K562 (cell line): Measurements from ENCODE around the gene PIH1D1. TPM values are rescaled to one million over a fixed set of nuclear protein-coding genes. Genes with fewer than 3 reads are reported as not detected.

ENCODE experiments used
- CBFA2T3 ChIP-seq: fragments of 450-650 bp; IDR thresholded peaks from 2 replicates; pipeline ENCODE4 v1.6.1; 2017
- CCNT2 ChIP-seq: IDR thresholded peaks from 2 replicates; pipeline ENCODE4 v1.6.1; 2011; ENCODE audit warnings: borderline replicate concordance, low read depth, mild to moderate bottlenecking, moderate library complexity, mixed read lengths, low read length; ENCODE audit not compliant: insufficient read length; ENCODE audit errors: extremely low read depth
- GATAD2A ChIP-seq: fragments of 450-650 bp; IDR thresholded peaks from 2 replicates; pipeline ENCODE4 v1.6.1; 2017
- HSF4 ChIP-seq: fragments of 250-450 bp; sonication (Bioruptor Pico); IDR thresholded peaks from 2 replicates; pipeline ENCODE4 v2.1.2; 2022; ENCODE audit warnings: mild to moderate bottlenecking, moderate library complexity, borderline replicate concordance
- KLF6 ChIP-seq: fragments of 250-450 bp; sonication (Bioruptor Pico); IDR thresholded peaks from 2 replicates; pipeline ENCODE4 v1.4.0; 2020; ENCODE audit warnings: mild to moderate bottlenecking, moderate library complexity, borderline replicate concordance
- MCM2 ChIP-seq: fragments of 450-650 bp; IDR thresholded peaks from 2 replicates; pipeline ENCODE4 v1.6.1; 2017; ENCODE audit warnings: low read depth, mild to moderate bottlenecking
- NCOA2 ChIP-seq, 2 experiments: fragments of 450-650 bp; IDR thresholded peaks; 2 replicates each; pipeline ENCODE4 v1.6.1; 2018; ENCODE audit warnings: mild to moderate bottlenecking in 2 of 2, moderate library complexity in 1 of 2; ENCODE audit not compliant: partially characterized antibody in 2 of 2
- NFIX ChIP-seq: fragments of 250-450 bp; sonication (Bioruptor Pico); IDR thresholded peaks from 2 replicates; pipeline ENCODE4 v1.4.0; 2020; ENCODE audit warnings: low read depth, mild to moderate bottlenecking, moderate library complexity
- SLC30A9 ChIP-seq: fragments of 250-450 bp; sonication (Bioruptor Pico); IDR thresholded peaks from 2 replicates; pipeline ENCODE4 v1.8.0; 2022; ENCODE audit warnings: mild to moderate bottlenecking, moderate library complexity
- SNIP1 ChIP-seq: fragments of 450-650 bp; IDR thresholded peaks from 2 replicates; pipeline ENCODE4 v1.7.1; 2017; ENCODE audit warnings: low read depth, mild to moderate bottlenecking
- ZFP36 ChIP-seq: fragments of 150-350 bp; IDR thresholded peaks from 2 replicates; pipeline ENCODE4 v1.6.1; 2018; ENCODE audit warnings: low read length, low read depth; ENCODE audit not compliant: partially characterized antibody
- ZNF197 ChIP-seq: fragments of 200-800 bp; sonication (Bioruptor generic); IDR thresholded peaks from 2 replicates; pipeline ENCODE4 v1.6.1; 2016; ENCODE audit warnings: low read depth, missing genetic modification characterization, missing compliant biosample characterization
- ZNF57 ChIP-seq: fragments of 450-650 bp; formaldehyde crosslinking; IDR thresholded peaks from 2 replicates; pipeline ENCODE4 v1.4.0; 2020; ENCODE audit warnings: mild to moderate bottlenecking, moderate library complexity
- ZNF639 ChIP-seq, 2 experiments: fragments of 200-800 bp in 1 of 2; sonication (Bioruptor generic) in 1 of 2; sonication (generic) in 1 of 2; formaldehyde crosslinking in 1 of 2; IDR thresholded peaks in 1 of 2; conservative IDR thresholded peaks in 1 of 2; 2 replicates each; pipeline versions ENCODE4 v1.5.0 to v1.6.1; 2016 to 2020; ENCODE audit warnings: missing compliant biosample characterization in 1 of 2, missing genetic modification characterization in 1 of 2, missing genetic modification reagents in 1 of 2
- ZNF717 ChIP-seq: fragments of 250-450 bp; sonication (Bioruptor Pico); IDR thresholded peaks from 2 replicates; pipeline ENCODE4 v1.5.0; 2021
- polyA plus RNA-seq, 8 experiments: library from polyadenylated mRNA; depleted of rRNA in 4 of 8; stranded (reverse) in 5 of 8; unstranded in 3 of 8; fragments of >200 nt; fragmentation: Nextera tagmentation in 2 of 8; fragmentation: Illumina TruSeq in 1 of 8; extraction: Ambion mirVana in 2 of 8; extraction: Trizol in 1 of 8; gene quantifications; 2 replicates each; pipeline versions ENCODE4 v1.2.1 to v1.2.3, GENCODE V29; 2011 to 2014; ENCODE audit warnings: inconsistent platforms in 1 of 8, missing spikeins in 1 of 8
- total RNA-seq, 7 experiments: library from RNA; depleted of rRNA in 6 of 7; stranded (reverse); fragments of >200 nt in 6 of 7; fragmentation: Illumina TruSeq in 2 of 7; extraction: Trizol in 2 of 7; gene quantifications; 2 replicates each; pipeline versions ENCODE4 v1.2.1 to v1.2.3, GENCODE V29; 2011 to 2021; ENCODE audit warnings: low replicate concordance in 1 of 7
- TF ChIP-seq, protein P1 (sequence below): fragments of 200-600 bp; sonication (generic); IDR thresholded peaks from one replicate; pipeline ENCODE4 v1.6.1; 2012; ENCODE audit warnings: mild to moderate bottlenecking, low read depth, low read length, inconsistent platforms

Gene PIH1D1
- total and polyA plus RNA-seq, 9 of the 15 experiments (the other 6 are each of a cell fraction or from before 2014, with no cell fraction given) = 26.5 to 224 (median 137) TPM

- TF ChIP-seq, protein P1, sequence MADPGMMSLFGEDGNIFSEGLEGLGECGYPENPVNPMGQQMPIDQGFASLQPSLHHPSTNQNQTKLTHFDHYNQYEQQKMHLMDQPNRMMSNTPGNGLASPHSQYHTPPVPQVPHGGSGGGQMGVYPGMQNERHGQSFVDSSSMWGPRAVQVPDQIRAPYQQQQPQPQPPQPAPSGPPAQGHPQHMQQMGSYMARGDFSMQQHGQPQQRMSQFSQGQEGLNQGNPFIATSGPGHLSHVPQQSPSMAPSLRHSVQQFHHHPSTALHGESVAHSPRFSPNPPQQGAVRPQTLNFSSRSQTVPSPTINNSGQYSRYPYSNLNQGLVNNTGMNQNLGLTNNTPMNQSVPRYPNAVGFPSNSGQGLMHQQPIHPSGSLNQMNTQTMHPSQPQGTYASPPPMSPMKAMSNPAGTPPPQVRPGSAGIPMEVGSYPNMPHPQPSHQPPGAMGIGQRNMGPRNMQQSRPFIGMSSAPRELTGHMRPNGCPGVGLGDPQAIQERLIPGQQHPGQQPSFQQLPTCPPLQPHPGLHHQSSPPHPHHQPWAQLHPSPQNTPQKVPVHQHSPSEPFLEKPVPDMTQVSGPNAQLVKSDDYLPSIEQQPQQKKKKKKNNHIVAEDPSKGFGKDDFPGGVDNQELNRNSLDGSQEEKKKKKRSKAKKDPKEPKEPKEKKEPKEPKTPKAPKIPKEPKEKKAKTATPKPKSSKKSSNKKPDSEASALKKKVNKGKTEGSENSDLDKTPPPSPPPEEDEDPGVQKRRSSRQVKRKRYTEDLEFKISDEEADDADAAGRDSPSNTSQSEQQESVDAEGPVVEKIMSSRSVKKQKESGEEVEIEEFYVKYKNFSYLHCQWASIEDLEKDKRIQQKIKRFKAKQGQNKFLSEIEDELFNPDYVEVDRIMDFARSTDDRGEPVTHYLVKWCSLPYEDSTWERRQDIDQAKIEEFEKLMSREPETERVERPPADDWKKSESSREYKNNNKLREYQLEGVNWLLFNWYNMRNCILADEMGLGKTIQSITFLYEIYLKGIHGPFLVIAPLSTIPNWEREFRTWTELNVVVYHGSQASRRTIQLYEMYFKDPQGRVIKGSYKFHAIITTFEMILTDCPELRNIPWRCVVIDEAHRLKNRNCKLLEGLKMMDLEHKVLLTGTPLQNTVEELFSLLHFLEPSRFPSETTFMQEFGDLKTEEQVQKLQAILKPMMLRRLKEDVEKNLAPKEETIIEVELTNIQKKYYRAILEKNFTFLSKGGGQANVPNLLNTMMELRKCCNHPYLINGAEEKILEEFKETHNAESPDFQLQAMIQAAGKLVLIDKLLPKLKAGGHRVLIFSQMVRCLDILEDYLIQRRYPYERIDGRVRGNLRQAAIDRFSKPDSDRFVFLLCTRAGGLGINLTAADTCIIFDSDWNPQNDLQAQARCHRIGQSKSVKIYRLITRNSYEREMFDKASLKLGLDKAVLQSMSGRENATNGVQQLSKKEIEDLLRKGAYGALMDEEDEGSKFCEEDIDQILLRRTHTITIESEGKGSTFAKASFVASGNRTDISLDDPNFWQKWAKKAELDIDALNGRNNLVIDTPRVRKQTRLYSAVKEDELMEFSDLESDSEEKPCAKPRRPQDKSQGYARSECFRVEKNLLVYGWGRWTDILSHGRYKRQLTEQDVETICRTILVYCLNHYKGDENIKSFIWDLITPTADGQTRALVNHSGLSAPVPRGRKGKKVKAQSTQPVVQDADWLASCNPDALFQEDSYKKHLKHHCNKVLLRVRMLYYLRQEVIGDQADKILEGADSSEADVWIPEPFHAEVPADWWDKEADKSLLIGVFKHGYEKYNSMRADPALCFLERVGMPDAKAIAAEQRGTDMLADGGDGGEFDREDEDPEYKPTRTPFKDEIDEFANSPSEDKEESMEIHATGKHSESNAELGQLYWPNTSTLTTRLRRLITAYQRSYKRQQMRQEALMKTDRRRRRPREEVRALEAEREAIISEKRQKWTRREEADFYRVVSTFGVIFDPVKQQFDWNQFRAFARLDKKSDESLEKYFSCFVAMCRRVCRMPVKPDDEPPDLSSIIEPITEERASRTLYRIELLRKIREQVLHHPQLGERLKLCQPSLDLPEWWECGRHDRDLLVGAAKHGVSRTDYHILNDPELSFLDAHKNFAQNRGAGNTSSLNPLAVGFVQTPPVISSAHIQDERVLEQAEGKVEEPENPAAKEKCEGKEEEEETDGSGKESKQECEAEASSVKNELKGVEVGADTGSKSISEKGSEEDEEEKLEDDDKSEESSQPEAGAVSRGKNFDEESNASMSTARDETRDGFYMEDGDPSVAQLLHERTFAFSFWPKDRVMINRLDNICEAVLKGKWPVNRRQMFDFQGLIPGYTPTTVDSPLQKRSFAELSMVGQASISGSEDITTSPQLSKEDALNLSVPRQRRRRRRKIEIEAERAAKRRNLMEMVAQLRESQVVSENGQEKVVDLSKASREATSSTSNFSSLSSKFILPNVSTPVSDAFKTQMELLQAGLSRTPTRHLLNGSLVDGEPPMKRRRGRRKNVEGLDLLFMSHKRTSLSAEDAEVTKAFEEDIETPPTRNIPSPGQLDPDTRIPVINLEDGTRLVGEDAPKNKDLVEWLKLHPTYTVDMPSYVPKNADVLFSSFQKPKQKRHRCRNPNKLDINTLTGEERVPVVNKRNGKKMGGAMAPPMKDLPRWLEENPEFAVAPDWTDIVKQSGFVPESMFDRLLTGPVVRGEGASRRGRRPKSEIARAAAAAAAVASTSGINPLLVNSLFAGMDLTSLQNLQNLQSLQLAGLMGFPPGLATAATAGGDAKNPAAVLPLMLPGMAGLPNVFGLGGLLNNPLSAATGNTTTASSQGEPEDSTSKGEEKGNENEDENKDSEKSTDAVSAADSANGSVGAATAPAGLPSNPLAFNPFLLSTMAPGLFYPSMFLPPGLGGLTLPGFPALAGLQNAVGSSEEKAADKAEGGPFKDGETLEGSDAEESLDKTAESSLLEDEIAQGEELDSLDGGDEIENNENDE = no peak
- TF ChIP-seq ZFP36 (no peak), SNIP1 (no peak), GATAD2A (no peak), KLF6 (CRISPR knock-in tag) (no peak), NCOA2 (IDR thresholded peaks at IDR 0.05; ENCODE audit: partially characterized antibody in 2 of 2) (no peak), HSF4 (CRISPR knock-in tag) (no peak), SLC30A9 (no peak), ZNF717 (CRISPR knock-in tag) (no peak), CBFA2T3 (no peak), ZNF57 (CRISPR knock-in tag) (no peak), NFIX (CRISPR knock-in tag) (no peak), ZNF639 (CRISPR knock-in tag; conservative IDR thresholded peaks at IDR 0.05 in 1 of 2, IDR thresholded peaks at IDR 0.05 in 1 of 2) (peak in 1 of 2 experiments; percentile 92; a peak in 2 of 4 replicates), CCNT2 (no peak), ZNF197 (CRISPR knock-in tag) (no peak), MCM2 (no peak)
Observed at GRCh38 chr19:49453013-49453756, 1.6 kb upstream of the PIH1D1 start, which contains the start of gene ALDH16A1 (continued).
